K562 (cell line): ENCODE measurements around the gene SLC35F4. TPM values are rescaled to one million over a fixed set of nuclear protein-coding genes. Genes with fewer than 3 reads are reported as not detected.

Source experiments
- ATAC-seq: fragments of 200-7000 bp; cut with Tn5 transposase; 3 replicates; pipeline ENCODE4 v1.9.1; 2020; ENCODE audit warnings: moderate library complexity
- BruUV-seq: library from RNA; stranded (reverse); fragments of 400-500 nt; replicated peaks from 2 replicates; lab custom pipeline; 2021; lab: Mats Ljungman, UMichigan
- CTCF ChIA-PET: fragments of 300-600 bp; formaldehyde crosslinking; extraction: SDS; loops from one replicate; lab custom pipeline; 2021; ENCODE audit warnings: low intra/inter-chr PET ratio; lab: Yijun Ruan, JAX
- POLR2A ChIA-PET: fragments of 300-600, 350-650 bp; sonication (Branson Sonifier 250); formaldehyde crosslinking; extraction: SDS; loops from one replicate; lab custom pipeline; 2021; ENCODE audit warnings: antibody characterized with exemption, inconsistent platforms; lab: Yijun Ruan, JAX
- DNase-seq, 4 experiments: peaks; one replicate each; pipeline versions ENCODE4 v3.0.0 to v3.0.0-alpha.2; 2011 to 2018; ENCODE audit warnings: low spot score in 3 of 4, mixed read lengths in 3 of 4; ENCODE audit errors: extremely low read depth in 1 of 4
- FAIRE-seq: peaks from 2 replicates; lab custom pipeline; 2011; peaks lifted over from hg19 to GRCh38; lab: Jason Lieb, UNC
- H2AFZ ChIP-seq: 2 replicates; pipeline ENCODE4 v1.6.0; 2011; ENCODE audit warnings: low read depth, low read length, control low read depth, inconsistent platforms
- H3K27ac ChIP-seq: fragments of 200-600 bp; 3 replicates; pipeline ENCODE4 v1.8.0; 2011; ENCODE audit warnings: low read depth, mild to moderate bottlenecking, control low read depth, inconsistent platforms, low read length, moderate library complexity, mixed read lengths; ENCODE audit errors: extremely low read depth
- H3K27me3 ChIP-seq, 2 experiments: fragments of 300-600 bp in 1 of 2; 2 replicates in 1 of 2; 3 replicates in 1 of 2; pipeline versions ENCODE4 v1.6.0 to v1.8.0; 2011; ENCODE audit warnings: inconsistent platforms in 2 of 2, low read length in 2 of 2, mild to moderate bottlenecking in 1 of 2, mixed read lengths in 1 of 2, moderate library complexity in 1 of 2; ENCODE audit not compliant: control insufficient read depth in 2 of 2, insufficient read depth in 2 of 2
- H3K36me3 ChIP-seq: fragments of 300-600 bp; 3 replicates; pipeline ENCODE4 v1.8.0; 2011; ENCODE audit warnings: mild to moderate bottlenecking, low read length, inconsistent platforms; ENCODE audit not compliant: control insufficient read depth, insufficient read depth
- H3K4me1 ChIP-seq, 2 experiments: fragments of 200-600 bp in 1 of 2; replicated peaks in 1 of 2; 2 replicates in 1 of 2; 3 replicates in 1 of 2; pipeline versions ENCODE4 v1.5.1 to v1.8.0; 2011; ENCODE audit warnings: inconsistent platforms in 2 of 2, low read length in 2 of 2, mild to moderate bottlenecking in 1 of 2, mixed read lengths in 1 of 2, moderate library complexity in 1 of 2; ENCODE audit not compliant: control insufficient read depth in 2 of 2, insufficient read depth in 2 of 2
- H3K4me2 ChIP-seq: 2 replicates; pipeline ENCODE4 v1.6.1; 2011; ENCODE audit warnings: low read length, control low read depth, inconsistent platforms, mixed read lengths; ENCODE audit not compliant: insufficient read depth
- H3K4me3 ChIP-seq: fragments of 200-600 bp; sonication (generic), shearing (Covaris generic); 2 replicates; pipeline ENCODE4 v1.5.1; 2016; ENCODE audit warnings: control low read depth, inconsistent platforms
- H3K79me2 ChIP-seq: fragments of 200-600 bp; 3 replicates; pipeline ENCODE4 v1.8.0; 2011; ENCODE audit warnings: low read length, inconsistent platforms; ENCODE audit not compliant: control insufficient read depth, insufficient read depth
- H3K9ac ChIP-seq, 2 experiments: 2 replicates each; pipeline versions ENCODE4 v1.6.0 to v1.6.1; 2011; ENCODE audit warnings: low read depth in 2 of 2, low read length in 2 of 2, control low read depth in 1 of 2, inconsistent platforms in 1 of 2, mild to moderate bottlenecking in 1 of 2, mixed read lengths in 1 of 2; ENCODE audit not compliant: insufficient read depth in 1 of 2
- H3K9me1 ChIP-seq: one replicate; pipeline ENCODE4 v1.6.0; 2011; ENCODE audit warnings: inconsistent platforms, mild to moderate bottlenecking, low read length, moderate library complexity; ENCODE audit not compliant: control insufficient read depth, insufficient read depth
- H3K9me3 ChIP-seq: replicated peaks from 2 replicates; pipeline ENCODE4 v1.5.1; 2011; ENCODE audit warnings: low read depth, low read length, inconsistent platforms; ENCODE audit not compliant: control insufficient read depth, insufficient read depth
- H4K20me1 ChIP-seq: replicated peaks from 2 replicates; pipeline ENCODE4 v1.6.1; 2011; ENCODE audit warnings: low read length, inconsistent platforms, mixed read lengths; ENCODE audit not compliant: control insufficient read depth, insufficient read depth
- HNRNPH1 ChIP-seq: fragments of 200-400 bp; formaldehyde crosslinking; optimal IDR thresholded peaks from 2 replicates; pipeline ENCODE3; 2017; ENCODE audit warnings: low read depth, mild to moderate bottlenecking, low read length, moderate library complexity
- HNRNPK ChIP-seq: fragments of 200-400 bp; formaldehyde crosslinking; IDR thresholded peaks from one replicate; pipeline ENCODE4 v1.6.1; 2018; ENCODE audit warnings: mild to moderate bottlenecking, low read depth, low read length; ENCODE audit not compliant: poor library complexity, severe bottlenecking
- MTA1 ChIP-seq: fragments of 450-650 bp; IDR thresholded peaks from 2 replicates; pipeline ENCODE4 v1.6.1; 2017; ENCODE audit warnings: borderline replicate concordance
- NFATC3 ChIP-seq: fragments of 450-650 bp; IDR thresholded peaks from 2 replicates; pipeline ENCODE4 v1.6.1; 2017; ENCODE audit warnings: mild to moderate bottlenecking
- RBBP5 ChIP-seq: fragments of 200-600 bp; sonication (generic); IDR thresholded peaks from 2 replicates; pipeline ENCODE4 v1.6.1; 2012; ENCODE audit warnings: borderline replicate concordance, mild to moderate bottlenecking, low read length, control low read depth, inconsistent platforms; ENCODE audit not compliant: insufficient read depth, poor library complexity, severe bottlenecking
- RBFOX2 ChIP-seq: fragments of 200-400 bp; formaldehyde crosslinking; IDR thresholded peaks from 2 replicates; pipeline ENCODE4 v1.6.1; 2017; ENCODE audit warnings: low read depth, mild to moderate bottlenecking, low read length, moderate library complexity
- THRA ChIP-seq: fragments of 450-650 bp; IDR thresholded peaks from 2 replicates; pipeline ENCODE4 v1.6.1; 2017; ENCODE audit warnings: mild to moderate bottlenecking, moderate library complexity
- ZNF696 ChIP-seq: fragments of 250-450 bp; sonication (Bioruptor Pico); conservative IDR thresholded peaks from 2 replicates; pipeline ENCODE4 v1.4.0; 2020; ENCODE audit warnings: mild to moderate bottlenecking, moderate library complexity
- WGBS: fragments of 100-300 bp; shearing (Covaris generic); methylation state at CpG from one replicate; pipeline ENCODE4 v1.1.6; 2016; ENCODE audit warnings: low coverage, mixed read lengths; ENCODE audit not compliant: insufficient coverage; ENCODE audit errors: missing lambda C conversion rate; 5-methylcytosine and 5-hydroxymethylcytosine counted together
- in situ Hi-C: fragments of 300-500 bp; cut with MboI; formaldehyde crosslinking; loops from 4 replicates; pipeline ENCODE4 v1.15.0; 2018; ENCODE audit warnings: inconsistent platforms, mixed read lengths
- intact Hi-C: fragments of 100-400 bp; cut with micrococcal nuclease; formaldehyde crosslinking; loops from 2 replicates; pipeline ENCODE4 v1.14.2; 2022
- polyA plus RNA-seq, 8 experiments: library from polyadenylated mRNA; depleted of rRNA in 4 of 8; stranded (reverse) in 5 of 8; unstranded in 3 of 8; fragments of >200 nt; fragmentation: Nextera tagmentation in 2 of 8; fragmentation: Illumina TruSeq in 1 of 8; extraction: Ambion mirVana in 2 of 8; extraction: Trizol in 1 of 8; gene quantifications; 2 replicates each; pipeline versions ENCODE4 v1.2.1 to v1.2.3, GENCODE V29; 2011 to 2014; ENCODE audit warnings: inconsistent platforms in 1 of 8, missing spikeins in 1 of 8
- total RNA-seq, 7 experiments: library from RNA; depleted of rRNA in 6 of 7; stranded (reverse); fragments of >200 nt in 6 of 7; fragmentation: Illumina TruSeq in 2 of 7; extraction: Trizol in 2 of 7; gene quantifications; 2 replicates each; pipeline versions ENCODE4 v1.2.1 to v1.2.3, GENCODE V29; 2011 to 2021; ENCODE audit warnings: low replicate concordance in 1 of 7

Gene SLC35F4
- total and polyA plus RNA-seq, 9 of the 15 experiments (the other 6 are each of a cell fraction or from before 2014, with no cell fraction given), result 0.01 TPM; not detected in 8

GRCh38 chr14:57848353-57848752 lies 17.5 kb downstream of the SLC35F4 start (continued):
- no peak for TF ChIP-seq RBFOX2
- no peak for TF ChIP-seq NFATC3

GRCh38 chr14:57847706-57848105 lies 18.2 kb downstream of the SLC35F4 start:
- TF ChIP-seq HNRNPK (no peak), HNRNPH1 (no peak), MTA1 (no peak), RBBP5 (no peak), ZNF696 (CRISPR knock-in tag) (no peak), THRA (no peak)
- no peaks in the 10 kb centered on the region for H3K9me1 ChIP-seq
- in situ Hi-C loops, result no loop called here
- no peak overlapping the region for H3K9ac ChIP-seq
- no peaks in the 10 kb centered on the region for H4K20me1 ChIP-seq
- CTCF ChIA-PET, result no interaction called here
- no peak overlapping the region for H2AFZ ChIP-seq
- no peak overlapping the region for H3K4me2 ChIP-seq
- FAIRE-seq (no peak), DNase-seq (no peak), ATAC-seq (no peak)
- no peaks in the 10 kb centered on the region for H3K27me3 ChIP-seq
- POLR2A ChIA-PET, result no interaction called here
- no peaks in the 10 kb centered on the region for H3K4me1 ChIP-seq
- H3K4me3 ChIP-seq, result no peak overlapping the region
- BruUV-seq, result no TSS peak
- H3K27ac ChIP-seq, result no peak overlapping the region
- no peaks in the 10 kb centered on the region for H3K79me2 ChIP-seq
- H3K9me3 ChIP-seq, result no peaks in the 10 kb centered on the region
- 0% methylated on average over 2 of the region's 2 CpGs for WGBS
- no peaks in the 10 kb centered on the region for H3K36me3 ChIP-seq
- intact Hi-C loops, result no loop called here
